ENCODE results near the gene MMP25. TPM values are rescaled to one million over a fixed set of nuclear protein-coding genes. Genes with fewer than 3 reads are reported as not detected.

The MMP25 gene
- total and polyA plus RNA-seq, 4 experiments from 2014 or later: 0.52 to 3.0 (median 1.9) TPM

DNA sequence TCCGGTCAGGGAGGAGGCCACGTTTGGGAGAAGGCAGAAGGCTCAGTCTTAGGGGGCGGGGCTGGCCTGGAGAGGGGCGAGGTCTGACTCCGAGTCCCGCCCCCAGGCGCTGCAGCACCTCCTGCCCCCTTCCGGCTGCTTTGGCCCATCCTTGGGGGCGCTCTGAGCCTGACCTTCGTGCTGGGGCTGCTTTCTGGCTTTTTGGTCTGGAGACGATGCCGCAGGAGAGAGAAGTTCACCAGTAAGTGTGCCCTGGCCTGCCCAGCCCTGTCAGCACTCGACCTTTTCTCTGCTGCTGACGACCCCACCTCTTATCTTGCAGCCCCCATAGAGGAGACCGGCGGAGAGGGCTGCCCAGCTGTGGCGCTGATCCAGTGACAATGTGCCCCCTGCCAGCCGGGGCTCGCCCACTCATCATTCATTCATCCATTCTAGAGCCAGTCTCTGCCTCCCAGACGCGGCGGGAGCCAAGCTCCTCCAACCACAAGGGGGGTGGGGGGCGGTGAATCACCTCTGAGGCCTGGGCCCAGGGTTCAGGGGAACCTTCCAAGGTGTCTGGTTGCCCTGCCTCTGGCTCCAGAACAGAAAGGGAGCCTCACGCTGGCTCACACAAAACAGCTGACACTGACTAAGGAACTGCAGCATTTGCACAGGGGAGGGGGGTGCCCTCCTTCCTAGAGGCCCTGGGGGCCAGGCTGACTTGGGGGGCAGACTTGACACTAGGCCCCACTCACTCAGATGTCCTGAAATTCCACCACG is 24.7 kb upstream of the MMP25 start:
- H3K4me1 ChIP-seq (ENCODE audit: insufficient read depth, low read length): peaks cover 51% of the 10 kb centered on the region
- H3K4me3 ChIP-seq (ENCODE audit: low read length in 2 of 2): peak overlapping the region in 1 of 2 donors; percentile 59
- DNase-seq: peak; percentile 54 to 94 (median 62)
- H3K27ac Mint-ChIP-seq: peak overlapping the region; percentile 85 to 99 (median 89)
- ChIA-PET POLR2A (ENCODE audit: partially characterized antibody) (interaction anchor here (0.5 to 5.9 kb wide), 17 partner anchors 9 to 244 kb away, joined by 3 to 89 read pairs (median 3); partner anchors contain the start of gene ZNF213), CTCF (ENCODE audit: partially characterized antibody) (interaction anchor here (1.5 to 18.6 kb wide), 6 partner anchors 9 to 150 kb away, joined by 3 to 444 read pairs (median 13); partner anchors contain the start of gene CLDN9)
- H3K36me3 Mint-ChIP-seq: peaks cover 3 to 19% of the 10 kb centered on the region in 2 donors
- peaks cover 12% of the 10 kb centered on the region for H3K36me3 ChIP-seq (ENCODE audit: insufficient read depth, low read length)
- no peaks in the 10 kb centered on the region for H3K27me3 ChIP-seq (ENCODE audit: insufficient read depth, low read length)
- peaks cover 19 to 65% (median 41%) of the 10 kb centered on the region in 4 donors for H3K4me1 Mint-ChIP-seq
- H3K4me3 Mint-ChIP-seq: peak overlapping the region; percentile 79 to 97 (median 86)
- no peaks in the 10 kb centered on the region for H3K9me3 ChIP-seq (ENCODE audit: control insufficient read depth in 1 of 2, low read length in 2 of 2)
- H3K27ac ChIP-seq (ENCODE audit: low read depth, low read length): peak overlapping the region; percentile 90
- H3K27me3 Mint-ChIP-seq: peaks cover 0 to 2% of the 10 kb centered on the region in 2 donors
- intact Hi-C loops (cut with micrococcal nuclease): loop anchor here (2.0 to 10.0 kb wide), 2 partner anchors 19 to 117 kb away; no protein-coding TSS in a partner anchor
- H3K9me3 Mint-ChIP-seq: no peaks in the 10 kb centered on the region

DNA sequence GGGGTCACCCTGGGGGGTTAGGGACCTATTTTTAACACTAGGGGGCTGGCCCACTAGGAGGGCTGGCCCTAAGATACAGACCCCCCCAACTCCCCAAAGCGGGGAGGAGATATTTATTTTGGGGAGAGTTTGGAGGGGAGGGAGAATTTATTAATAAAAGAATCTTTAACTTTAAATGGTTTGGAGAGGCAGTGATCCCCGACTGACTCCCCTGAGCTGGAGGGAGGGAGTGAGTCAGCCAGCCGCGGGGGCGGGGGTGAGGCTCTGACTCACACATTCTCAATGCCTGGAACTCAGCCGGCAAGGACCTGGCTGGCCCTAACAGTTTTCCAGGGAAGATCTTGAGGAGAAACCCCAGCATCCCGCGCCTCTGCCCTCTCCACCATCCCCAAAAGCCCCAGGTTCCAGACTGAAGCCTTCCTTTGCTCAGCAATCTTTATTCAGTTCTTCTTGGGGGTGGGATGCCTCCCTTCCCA is 24.1 kb upstream of the MMP25 start:
- DNase-seq: peak; percentile 39 to 93 (median 47)
- ChIA-PET CTCF (ENCODE audit: partially characterized antibody) (interaction anchor here (1.3 to 18.6 kb wide), 6 partner anchors 9 to 149 kb away, joined by 3 to 444 read pairs (median 13); partner anchors contain the start of gene CLDN9), POLR2A (ENCODE audit: partially characterized antibody) (interaction anchor here (0.5 to 5.9 kb wide), 9 partner anchors 8 to 136 kb away, joined by 3 to 89 read pairs (median 3); no protein-coding TSS in a partner anchor)
- peak overlapping the region in 1 of 2 donors; percentile 3 for H3K4me3 ChIP-seq (ENCODE audit: low read length in 2 of 2)
- Mint-ChIP-seq H3K36me3 (peaks cover 3 to 20% of the 10 kb centered on the region in 2 donors), H3K27me3 (peaks cover 0 to 2% of the 10 kb centered on the region in 2 donors), H3K4me3 (peak overlapping the region; percentile 38 to 97 (median 90)), H3K9me3 (no peaks in the 10 kb centered on the region), H3K4me1 (peaks cover 19 to 66% (median 41%) of the 10 kb centered on the region in 4 donors), H3K27ac (peak overlapping the region; percentile 87 to 99 (median 89))
- intact Hi-C loops (cut with micrococcal nuclease): loop anchor here (10.0 kb wide), 1 partner anchor 117 kb away; no protein-coding TSS in a partner anchor
- no peaks in the 10 kb centered on the region for H3K27me3 ChIP-seq (ENCODE audit: insufficient read depth, low read length)
- peaks cover 51% of the 10 kb centered on the region for H3K4me1 ChIP-seq (ENCODE audit: insufficient read depth, low read length)
- H3K9me3 ChIP-seq (ENCODE audit: control insufficient read depth in 1 of 2, low read length in 2 of 2): no peaks in the 10 kb centered on the region
- peak overlapping the region; percentile 90 for H3K27ac ChIP-seq (ENCODE audit: low read depth, low read length)
- H3K36me3 ChIP-seq (ENCODE audit: insufficient read depth, low read length): peaks cover 18% of the 10 kb centered on the region

DNA sequence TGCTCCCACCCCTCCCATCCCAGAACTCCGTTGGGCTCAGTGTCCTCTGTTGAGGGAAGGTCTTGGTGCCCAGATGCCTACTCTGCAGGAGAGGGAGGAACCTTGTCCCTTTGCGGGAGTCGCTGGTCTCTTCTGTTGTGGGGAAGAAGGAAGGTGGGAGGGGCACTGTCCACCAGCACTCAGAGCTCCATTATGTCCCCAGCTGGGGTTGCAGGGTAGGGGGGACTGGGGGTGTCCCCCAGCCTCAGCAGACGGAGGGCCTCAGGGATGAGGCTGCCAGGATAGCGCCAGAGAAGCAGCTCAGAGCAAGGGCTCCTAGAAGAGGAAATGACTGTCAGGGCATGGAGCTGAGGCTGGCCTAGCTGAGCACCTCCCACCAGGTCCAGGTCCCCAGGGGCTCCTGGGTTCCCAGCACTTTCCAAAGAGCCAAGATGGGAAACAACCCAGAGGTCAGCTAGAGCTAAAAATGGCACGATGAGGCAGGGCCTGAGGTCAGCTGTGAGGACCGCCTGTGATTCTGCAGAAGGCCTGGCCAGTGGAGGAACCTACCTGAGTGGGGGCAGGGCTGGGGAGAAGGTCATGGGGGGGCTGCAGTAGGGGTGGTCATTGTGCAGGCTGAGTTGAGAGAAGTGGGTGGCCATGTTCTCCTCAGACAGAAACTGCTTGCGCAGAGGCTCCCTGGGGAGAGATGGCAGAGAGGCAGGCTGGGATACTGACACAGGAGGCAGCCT is 23.5 kb upstream of the MMP25 start:
- peaks cover 52% of the 10 kb centered on the region for H3K4me1 ChIP-seq (ENCODE audit: insufficient read depth, low read length)
- peaks cover 3 to 22% of the 10 kb centered on the region in 2 donors for H3K36me3 Mint-ChIP-seq
- CTCF ChIA-PET (ENCODE audit: partially characterized antibody): interaction anchor here (1.3 to 18.6 kb wide), 6 partner anchors 8 to 149 kb away, joined by 3 to 444 read pairs (median 13); partner anchors contain the start of gene CLDN9
- no peaks in the 10 kb centered on the region for H3K9me3 ChIP-seq (ENCODE audit: control insufficient read depth in 1 of 2, low read length in 2 of 2)
- DNase-seq: peak in 1 of 5 donors; percentile 60
- POLR2A ChIA-PET (ENCODE audit: partially characterized antibody): interaction anchor here (0.6 to 5.9 kb wide), 11 partner anchors 8 to 136 kb away, joined by 3 to 89 read pairs (median 6); partner anchors contain the start of genes MMP25, PKMYT1 and ZNF213
- peaks cover 19 to 66% (median 43%) of the 10 kb centered on the region in 4 donors for H3K4me1 Mint-ChIP-seq
- peaks cover 20% of the 10 kb centered on the region for H3K36me3 ChIP-seq (ENCODE audit: insufficient read depth, low read length)
- intact Hi-C loops (cut with micrococcal nuclease): loop anchor here (10.0 kb wide), 1 partner anchor 118 kb away; no protein-coding TSS in a partner anchor
- H3K27me3 Mint-ChIP-seq: peaks cover 0 to 2% of the 10 kb centered on the region in 2 donors
- peak overlapping the region; percentile 90 for H3K27ac ChIP-seq (ENCODE audit: low read depth, low read length)
- peak overlapping the region; percentile 85 to 99 (median 92) for H3K27ac Mint-ChIP-seq
- peak overlapping the region in 1 of 2 donors; percentile 85 for H3K4me3 ChIP-seq (ENCODE audit: low read length in 2 of 2)
- H3K27me3 ChIP-seq (ENCODE audit: insufficient read depth, low read length): no peaks in the 10 kb centered on the region
- peak overlapping the region; percentile 87 to 97 (median 93) for H3K4me3 Mint-ChIP-seq
- H3K9me3 Mint-ChIP-seq: no peaks in the 10 kb centered on the region

DNA sequence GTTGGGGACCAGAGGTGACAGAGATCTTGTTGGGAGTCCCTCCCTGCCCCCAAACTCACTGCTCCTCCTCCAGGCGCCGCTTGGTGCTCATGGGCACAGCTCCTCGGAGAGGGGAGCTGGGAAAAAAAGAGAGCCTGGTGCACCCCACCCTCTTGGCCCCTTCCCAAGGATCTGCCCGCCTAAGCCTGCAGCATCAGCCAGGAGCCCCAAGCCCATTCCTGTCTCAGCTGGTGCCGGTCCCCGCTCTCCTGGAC is 23.0 kb upstream of the MMP25 start:
- Mint-ChIP-seq H3K9me3 (no peaks in the 10 kb centered on the region), H3K4me1 (peaks cover 21 to 68% (median 44%) of the 10 kb centered on the region in 4 donors), H3K36me3 (peaks cover 3 to 22% of the 10 kb centered on the region in 2 donors), H3K27me3 (peaks cover 0 to 2% of the 10 kb centered on the region in 2 donors), H3K27ac (peak overlapping the region; percentile 92 to 99 (median 98)), H3K4me3 (peak overlapping the region; percentile 87 to 97 (median 93))
- no peaks in the 10 kb centered on the region for H3K27me3 ChIP-seq (ENCODE audit: insufficient read depth, low read length)
- peak overlapping the region; percentile 38 to 85 for H3K4me3 ChIP-seq (ENCODE audit: low read length in 2 of 2)
- ChIA-PET CTCF (ENCODE audit: partially characterized antibody) (interaction anchor here (0.9 to 18.6 kb wide), 7 partner anchors 8 to 148 kb away, joined by 3 to 444 read pairs (median 4); partner anchors contain the start of gene CLDN9), POLR2A (ENCODE audit: partially characterized antibody) (interaction anchor here (0.6 to 5.9 kb wide), 9 partner anchors 7 to 127 kb away, joined by 3 to 89 read pairs (median 7); partner anchors contain the start of genes MMP25, PKMYT1 and ZNF213)
- peak overlapping the region; percentile 90 for H3K27ac ChIP-seq (ENCODE audit: low read depth, low read length)
- intact Hi-C loops (cut with micrococcal nuclease): loop anchor here (10.0 kb wide), 1 partner anchor 119 kb away; no protein-coding TSS in a partner anchor
- H3K36me3 ChIP-seq (ENCODE audit: insufficient read depth, low read length): peaks cover 20% of the 10 kb centered on the region
- no peaks in the 10 kb centered on the region for H3K9me3 ChIP-seq (ENCODE audit: control insufficient read depth in 1 of 2, low read length in 2 of 2)
- peaks cover 50% of the 10 kb centered on the region for H3K4me1 ChIP-seq (ENCODE audit: insufficient read depth, low read length)
- DNase-seq: no peak

DNA sequence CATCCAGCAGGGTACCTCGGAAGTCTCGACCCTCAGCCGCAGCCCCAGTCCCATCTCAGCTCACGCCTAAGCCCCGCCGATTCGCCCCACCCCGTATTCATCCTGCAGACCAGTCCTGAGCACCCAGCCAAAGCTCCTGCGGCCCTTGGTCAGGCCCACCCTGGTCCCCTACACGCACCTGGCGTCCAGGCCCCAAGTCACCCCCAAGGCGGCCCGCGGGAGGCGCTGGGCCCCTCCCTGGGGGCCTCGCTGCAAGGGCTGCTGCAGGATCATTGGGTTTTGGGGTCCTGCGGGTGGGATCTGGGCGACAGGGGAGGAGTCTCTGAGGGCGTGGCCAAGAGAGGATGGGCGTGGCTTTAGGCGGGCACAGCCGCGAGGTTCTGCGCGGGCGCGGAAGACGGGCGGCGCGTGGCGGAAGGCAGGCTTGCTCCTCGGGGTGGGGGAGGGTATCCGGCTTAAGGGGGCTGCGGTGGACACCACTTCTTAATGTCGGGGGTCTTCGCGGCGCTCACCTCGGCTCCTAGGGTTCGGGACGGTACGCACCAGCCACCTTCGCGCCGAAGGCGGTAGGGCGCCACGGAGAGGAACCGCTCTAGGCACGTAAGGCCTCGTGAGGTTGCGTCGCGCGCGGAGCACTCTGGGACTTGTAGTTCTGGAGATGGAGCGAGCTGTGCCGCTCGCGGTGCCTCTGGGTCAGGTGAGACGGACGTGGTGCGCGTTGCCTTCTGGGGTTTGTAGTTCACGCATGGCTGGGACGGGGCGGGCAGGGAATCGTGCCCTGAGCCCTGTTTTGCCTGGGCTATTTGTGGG is 22.5 kb upstream of the MMP25 start, which contains the start of the genes HCFC1R1 and THOC6:
HCFC1R1 (minus strand) TSS at position 274 of the 810 bp plus-strand sequence; CDS start at position 273, 1 bp downstream.
THOC6 (plus strand) TSS at position 367 of the 810 bp plus-strand sequence; CDS start at position 659, 292 bp downstream.
- no peaks in the 10 kb centered on the region for H3K9me3 ChIP-seq (ENCODE audit: control insufficient read depth in 1 of 2, low read length in 2 of 2)
- peaks cover 56% of the 10 kb centered on the region for H3K4me1 ChIP-seq (ENCODE audit: insufficient read depth, low read length)
- Mint-ChIP-seq H3K36me3 (peaks cover 3 to 22% of the 10 kb centered on the region in 2 donors), H3K27ac (peak within 1 kb of the TSS; percentile 97 to 99 (median 99)), H3K4me1 (peaks cover 22 to 67% (median 45%) of the 10 kb centered on the region in 4 donors), H3K4me3 (peak within 1 kb of the TSS; percentile 87 to 97 (median 93)), H3K27me3 (no peaks in the 10 kb centered on the region), H3K9me3 (no peaks in the 10 kb centered on the region)
- H3K27ac ChIP-seq (ENCODE audit: low read depth, low read length): peak within 1 kb of the TSS; percentile 90
- intact Hi-C loops (cut with micrococcal nuclease): loop anchor here (1.0 to 10.0 kb wide), 2 partner anchors 21 to 119 kb away; no protein-coding TSS in a partner anchor
- peak; percentile 95 to 97 (median 95) for DNase-seq
- H3K36me3 ChIP-seq (ENCODE audit: insufficient read depth, low read length): peaks cover 20% of the 10 kb centered on the region
- peaks cover 2% of the 10 kb centered on the region for H3K27me3 ChIP-seq (ENCODE audit: insufficient read depth, low read length)
- H3K4me3 ChIP-seq (ENCODE audit: low read length in 2 of 2): peak within 1 kb of the TSS; percentile 38 to 85
- POLR2A ChIA-PET (ENCODE audit: partially characterized antibody): interaction anchor here (0.6 to 5.9 kb wide), 10 partner anchors 7 to 126 kb away, joined by 3 to 89 read pairs (median 6); partner anchors contain the start of genes MMP25, PKMYT1 and ZNF213
- CTCF ChIA-PET (ENCODE audit: partially characterized antibody): interaction anchor here (0.9 to 18.6 kb wide), 5 partner anchors 10 to 106 kb away, joined by 3 to 444 read pairs (median 10); partner anchors contain the start of gene CLDN9

All from CD4-positive, alpha-beta memory T cell (primary cell).